Forelimb muscle (tissue), 1 donor: ENCODE data around the gene C18orf32. TPM values are rescaled to one million over a fixed set of nuclear protein-coding genes. Genes with fewer than 3 reads are reported as not detected.
"Not testable (repeated sequence)": the region's sequence is repeated elsewhere in the genome, so short reads cannot be mapped to it uniquely, and the experiment has no call there.

ENCODE experiments used
- DNase-seq: peaks from one replicate; pipeline ENCODE4 v3.0.0-alpha.2; 2013; ENCODE audit warnings: low read depth
- polyA plus RNA-seq: library from polyadenylated mRNA; unstranded; fragments of 120-200 nt; gene quantifications from one replicate; pipeline ENCODE4 v1.2.1, GENCODE V29; 2013; ENCODE audit not compliant: insufficient read length

Gene C18orf32
- polyA plus RNA-seq: 13.3 TPM

- peak; percentile 79 for DNase-seq
These were observed at the start of gene C18orf32 for GRCh38 chr18:49486953-49487710. TSS of gene C18orf32 (minus strand) at chr18:49487234. CDS start at chr18:49483748, 3,486 bp downstream.

GRCh38 chr18:49534846-49535601, 48.0 kb upstream of the C18orf32 start:
- no peak for DNase-seq

- no peak for DNase-seq
These were observed 44.7 kb upstream of the C18orf32 start for GRCh38 chr18:49531678-49532153.

DNA sequence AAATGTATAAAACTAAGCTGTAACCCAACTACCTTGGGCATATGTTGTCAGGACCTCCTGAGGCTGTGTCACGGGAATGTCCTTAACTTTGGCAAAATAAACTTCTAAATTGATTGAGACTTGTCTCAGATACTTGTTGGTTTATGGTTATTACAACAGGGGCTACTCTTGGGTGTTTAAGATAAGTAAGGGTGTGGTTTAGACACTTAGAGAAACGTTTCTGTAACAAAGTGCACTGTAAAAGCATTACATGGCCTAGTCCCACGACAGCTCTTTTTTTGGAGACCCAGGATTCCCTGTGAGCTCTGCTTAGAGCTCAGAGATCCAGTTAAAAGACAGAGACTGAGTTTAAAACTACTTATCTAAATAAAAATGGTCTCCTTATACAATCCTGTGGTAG, 42.6 kb upstream of the C18orf32 start:
- DNase-seq: no peak

DNA sequence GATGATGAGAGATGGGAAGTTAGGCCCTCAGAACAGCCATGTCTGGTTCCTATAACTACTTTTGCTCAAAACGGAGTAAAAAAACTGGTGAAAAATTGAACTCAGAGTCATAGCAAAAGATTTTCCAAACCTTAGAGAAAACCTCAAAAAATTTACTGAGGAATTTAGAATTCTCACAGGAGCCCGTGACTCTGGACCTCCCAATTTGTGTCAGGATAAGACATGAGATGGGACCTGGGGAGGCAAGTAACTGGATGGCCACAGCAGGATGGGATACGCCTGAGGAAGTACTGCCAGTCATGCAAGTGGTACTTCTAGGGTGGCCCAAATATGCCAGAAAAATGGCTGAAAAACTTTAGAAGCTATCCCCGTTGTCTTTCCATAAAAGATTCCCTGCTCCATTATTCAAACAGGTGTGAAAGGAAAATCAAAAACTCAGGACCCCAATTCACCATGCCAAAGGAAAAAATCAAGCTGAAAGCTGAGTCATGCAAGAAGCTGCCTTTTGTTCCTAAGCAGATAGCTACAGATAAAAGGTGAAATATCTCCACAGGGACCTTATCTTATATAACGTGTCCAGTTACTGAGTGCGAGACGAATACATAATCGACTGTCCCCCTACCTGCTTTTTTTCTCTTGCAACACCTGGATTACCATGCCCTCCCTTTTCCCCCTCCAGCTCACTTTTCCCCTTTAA, 40.7 kb upstream of the C18orf32 start:
- DNase-seq: no peak

GRCh38 chr18:49525981-49526380, 38.9 kb upstream of the C18orf32 start:
- no peak for DNase-seq

DNA sequence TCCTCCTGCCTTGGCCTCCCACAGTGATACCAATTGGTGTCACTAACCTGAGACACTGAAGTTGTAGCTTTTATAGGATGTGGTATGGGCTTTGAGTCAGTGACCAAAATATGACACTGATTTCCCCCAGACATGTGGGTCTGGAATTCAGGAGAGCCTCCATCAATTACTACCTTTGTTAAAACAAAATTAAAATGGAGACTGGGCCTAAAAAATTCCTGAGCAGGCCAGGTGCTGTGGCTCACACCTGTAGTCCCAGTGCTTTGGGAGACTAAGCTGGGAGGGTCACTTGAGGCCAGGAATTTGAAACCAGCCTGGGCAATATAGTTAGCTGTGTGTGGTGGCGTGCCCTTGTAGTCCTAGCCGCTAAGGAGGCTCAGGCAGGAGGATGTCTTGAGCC, 37.9 kb upstream of the C18orf32 start:
- DNase-seq: no peak

DNA sequence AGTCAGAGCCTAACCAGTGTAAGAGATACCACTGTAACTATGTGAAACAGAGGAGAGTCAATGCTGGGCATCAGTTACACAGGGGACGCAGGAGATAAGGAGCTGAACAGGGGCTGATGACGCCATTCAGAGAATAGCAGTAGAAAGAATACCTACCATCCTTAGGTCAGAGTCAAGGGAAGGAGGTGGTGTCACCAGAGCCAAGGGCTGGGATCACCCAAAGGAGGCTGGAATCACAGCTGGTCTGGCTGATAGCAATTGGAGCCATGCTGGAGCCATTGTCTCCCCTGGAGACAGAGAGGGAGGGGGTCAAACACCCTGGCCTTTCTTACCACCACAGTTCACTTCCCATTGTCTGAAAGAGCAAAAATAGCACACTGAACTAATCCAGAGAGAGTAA, 37.3 kb upstream of the C18orf32 start:
- DNase-seq: no peak

- DNase-seq: not testable (repeated sequence)
These were observed 36.6 kb upstream of the C18orf32 start for GRCh38 chr18:49523580-49524093.

GRCh38 chr18:49521216-49521835, 34.3 kb upstream of the C18orf32 start:
- no peak for DNase-seq

- DNase-seq: no peak
These were observed 33.7 kb upstream of the C18orf32 start for GRCh38 chr18:49520661-49521145.

- no peak for DNase-seq
These were observed 32.3 kb upstream of the C18orf32 start for GRCh38 chr18:49519101-49519971.

- DNase-seq: no peak
These were observed 30.4 kb upstream of the C18orf32 start for GRCh38 chr18:49517483-49517882.

DNA sequence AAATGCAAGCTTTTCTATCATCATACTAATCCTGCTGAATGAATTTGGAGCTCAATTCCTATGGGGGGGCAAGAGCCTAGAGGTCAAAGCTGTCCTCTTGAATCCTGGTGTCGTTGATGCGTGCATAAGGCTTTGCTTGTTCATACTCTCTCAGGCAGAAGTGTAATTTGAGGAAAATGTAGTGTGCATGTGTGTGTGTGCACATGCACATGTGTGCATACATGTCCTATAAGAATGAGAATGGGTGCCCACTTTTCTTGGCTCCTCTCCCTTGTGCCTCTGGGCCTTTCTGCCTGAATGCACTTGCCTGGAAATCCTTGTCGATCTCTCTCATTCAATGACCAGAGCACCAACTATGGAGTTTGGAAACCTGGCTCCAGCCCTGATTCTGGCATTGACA, 28.5 kb upstream of the C18orf32 start:
- DNase-seq: no peak

GRCh38 chr18:49515003-49515402, 28.0 kb upstream of the C18orf32 start:
- not testable (repeated sequence) for DNase-seq

- no peak for DNase-seq
These were observed 27.5 kb upstream of the C18orf32 start for GRCh38 chr18:49514577-49514976.

GRCh38 chr18:49512876-49513275, 25.8 kb upstream of the C18orf32 start:
- DNase-seq: not testable (repeated sequence)

GRCh38 chr18:49510393-49511115, 23.5 kb upstream of the C18orf32 start:
- no peak for DNase-seq

GRCh38 chr18:49506438-49506837, 19.4 kb upstream of the C18orf32 start:
- not testable (repeated sequence) for DNase-seq

DNA sequence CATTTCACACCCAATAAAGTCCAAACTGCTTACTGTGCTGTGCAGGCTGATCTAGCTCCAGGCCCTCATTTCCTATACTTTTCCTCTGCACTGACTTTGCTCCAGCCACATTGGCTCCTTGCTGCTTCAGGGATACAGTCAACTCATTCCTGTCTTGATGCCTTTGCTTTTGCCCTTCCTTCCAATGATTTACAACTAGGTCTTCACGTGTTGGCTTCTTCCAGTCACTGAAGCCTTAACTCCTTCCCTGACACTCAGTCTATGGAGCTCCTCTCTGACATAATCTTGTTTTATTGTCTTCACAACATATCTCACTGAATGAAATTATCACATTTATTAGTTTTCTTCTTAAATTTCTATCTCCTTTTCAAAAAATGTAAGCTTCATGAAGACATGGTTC, 16.9 kb upstream of the C18orf32 start:
- DNase-seq: no peak
